B cell (primary cell): ENCODE results near the gene FAM168A. TPM values are rescaled to one million over a fixed set of nuclear protein-coding genes. Genes with fewer than 3 reads are reported as not detected.
A peak's percentile ranks its signal among the peaks of the same experiment; 100 is the strongest.

ENCODE experiments used
- ATAC-seq: fragments of 200-7000 bp; cut with Tn5 transposase; one replicate; pipeline ENCODE4 v1.10.0; 2021; ENCODE audit warnings: low read depth, mild to moderate bottlenecking, moderate number of reproducible peaks, moderate library complexity
- CTCF ChIA-PET: fragments of 350-600 bp; sonication (Branson Sonifier 250); formaldehyde crosslinking; loops from one replicate; lab custom pipeline; 2021; ENCODE audit warnings: antibody characterized with exemption, inconsistent platforms; lab: Charles Lee
- POLR2A ChIA-PET: fragments of 350-600 bp; sonication (Branson Sonifier 250); formaldehyde crosslinking; loops from one replicate; lab custom pipeline; 2021; ENCODE audit warnings: antibody characterized with exemption; lab: Charles Lee
- DNase-seq: peaks from one replicate; pipeline ENCODE4 v3.0.0; 2013
- H2AFZ ChIP-seq: 2 replicates; pipeline ENCODE4 v1.6.1; 2012; ENCODE audit warnings: mild to moderate bottlenecking, low read depth, low read length; ENCODE audit not compliant: insufficient read depth, poor library complexity, severe bottlenecking
- H3K27ac ChIP-seq, 2 donors: 1 replicate in 1 of 2; 2 replicates in 1 of 2; pipeline ENCODE4 v1.5.1; 2012 to 2013; ENCODE audit warnings: low read length in 2 of 2, mild to moderate bottlenecking in 2 of 2, moderate library complexity in 1 of 2
- H3K27me3 ChIP-seq, 4 experiments: fragments of 200-600 bp in 1 of 4; sonication (generic) in 1 of 4; replicated peaks in 1 of 4; 1 replicate in 2 of 4; 2 replicates in 2 of 4; pipeline versions ENCODE4 v1.6.1 to v1.7.0; 2013 to 2016; ENCODE audit warnings: low read length in 3 of 4, mild to moderate bottlenecking in 2 of 4, mixed read lengths in 1 of 4, moderate library complexity in 1 of 4; ENCODE audit not compliant: insufficient read depth in 4 of 4, control insufficient read depth in 3 of 4; ENCODE audit errors: control extremely low read depth in 1 of 4
- H3K36me3 ChIP-seq, 2 experiments: replicated peaks in 1 of 2; 1 replicate in 1 of 2; 2 replicates in 1 of 2; pipeline versions ENCODE4 v1.6.1 to v1.7.1; 2013; ENCODE audit warnings: low read length in 1 of 2; ENCODE audit not compliant: insufficient read depth in 2 of 2, control insufficient read depth in 1 of 2; ENCODE audit errors: control extremely low read depth in 1 of 2, extremely low read depth in 1 of 2
- H3K4me1 ChIP-seq, 2 donors: fragments of 200-600 bp in 1 of 2; sonication (generic) in 1 of 2; 1 replicate in 1 of 2; 2 replicates in 1 of 2; pipeline versions ENCODE4 v1.5.1 to v1.6.1; 2013 to 2017; ENCODE audit warnings: low read length in 2 of 2; ENCODE audit not compliant: control insufficient read depth in 2 of 2, insufficient read depth in 2 of 2
- H3K4me2 ChIP-seq: replicated peaks from 2 replicates; pipeline ENCODE3; 2012; ENCODE audit warnings: mild to moderate bottlenecking, low read depth, low read length; ENCODE audit not compliant: poor library complexity, severe bottlenecking
- H3K4me3 ChIP-seq, 5 experiments: fragments of 200-600 bp in 1 of 5; sonication (generic) in 1 of 5; 1 replicate in 3 of 5; 2 replicates in 2 of 5; pipeline versions ENCODE4 v1.5.1 to v1.7.0; 2011 to 2016; ENCODE audit warnings: low read length in 4 of 5, mild to moderate bottlenecking in 4 of 5, low read depth in 2 of 5, control low read depth in 1 of 5, moderate library complexity in 1 of 5; ENCODE audit not compliant: insufficient read depth in 1 of 5; ENCODE audit errors: control extremely low read depth in 1 of 5, extremely low read depth in 1 of 5
- H3K79me2 ChIP-seq: fragments of 200-600 bp; sonication (generic); one replicate; pipeline ENCODE4 v1.6.0; 2016; ENCODE audit warnings: low read length; ENCODE audit not compliant: control insufficient read depth, insufficient read depth
- H3K9ac ChIP-seq: fragments of 200-600 bp; sonication (generic); 2 replicates; pipeline ENCODE4 v1.6.1; 2017; ENCODE audit warnings: mild to moderate bottlenecking, low read length, moderate library complexity
- H3K9me3 ChIP-seq, 3 donors: one replicate each; pipeline versions ENCODE4 v1.6.1 to v1.7.1; 2013; ENCODE audit warnings: low read length in 2 of 3; ENCODE audit not compliant: control insufficient read depth in 2 of 3, insufficient read depth in 1 of 3; ENCODE audit errors: control extremely low read depth in 1 of 3
- H4K20me1 ChIP-seq: 2 replicates; pipeline ENCODE4 v1.6.0; 2012; ENCODE audit warnings: mild to moderate bottlenecking, low read length; ENCODE audit not compliant: insufficient read depth, control insufficient read depth, poor library complexity, severe bottlenecking
- H3K27ac Mint-ChIP-seq: one replicate; pipeline ENCODE4 v1.8.0; 2021; ENCODE audit warnings: mixed read lengths
- H3K27me3 Mint-ChIP-seq: one replicate; pipeline ENCODE4 v1.8.0; 2021; ENCODE audit warnings: mixed read lengths
- H3K4me1 Mint-ChIP-seq: one replicate; pipeline ENCODE4 v1.8.0; 2021; ENCODE audit warnings: mixed read lengths
- H3K4me3 Mint-ChIP-seq: one replicate; pipeline ENCODE4 v1.8.0; 2021; ENCODE audit warnings: mixed read lengths
- H3K9me3 Mint-ChIP-seq: one replicate; pipeline ENCODE4 v1.8.0; 2022; ENCODE audit warnings: mixed read lengths; ENCODE audit not compliant: insufficient read depth
- EZH2 ChIP-seq: IDR thresholded peaks from 2 replicates; pipeline ENCODE4 v1.6.1; 2012; ENCODE audit warnings: borderline replicate concordance, low read depth, mild to moderate bottlenecking, moderate library complexity, low read length; ENCODE audit not compliant: insufficient read depth, poor library complexity, severe bottlenecking
- WGBS: methylation state at CpG from one replicate; pipeline ENCODE4 v1.1.5; 2013; ENCODE audit warnings: missing lambda C conversion rate; ENCODE audit not compliant: insufficient coverage; 5-methylcytosine and 5-hydroxymethylcytosine counted together
- intact Hi-C: fragments of 100-400 bp; cut with micrococcal nuclease; formaldehyde crosslinking; loops from one replicate; pipeline ENCODE4 v1.10.0; 2022
- polyA plus RNA-seq: library from polyadenylated mRNA; depleted of rRNA; stranded (reverse); fragments of >200 nt; gene quantifications from 2 replicates; pipeline ENCODE4 v1.2.3, GENCODE V29; 2012
- total RNA-seq, 2 donors: library from RNA; stranded (reverse); fragments of 120-200 nt in 1 of 2; gene quantifications; 1 replicate in 1 of 2; 2 replicates in 1 of 2; pipeline versions ENCODE4 v1.2.3 to v1.2.4, GENCODE V29; 2013 to 2022
- TF ChIP-seq, protein P1 (sequence below): fragments of 200-600 bp; IDR thresholded peaks from one replicate; pipeline ENCODE4 v1.8.0; 2022; ENCODE audit warnings: antibody characterized with exemption, mild to moderate bottlenecking

Gene FAM168A
- total and polyA plus RNA-seq, 2 donors (not counting 1 experiment from before 2014, with no cell fraction given) = 11.0 to 26.8 TPM

DNA sequence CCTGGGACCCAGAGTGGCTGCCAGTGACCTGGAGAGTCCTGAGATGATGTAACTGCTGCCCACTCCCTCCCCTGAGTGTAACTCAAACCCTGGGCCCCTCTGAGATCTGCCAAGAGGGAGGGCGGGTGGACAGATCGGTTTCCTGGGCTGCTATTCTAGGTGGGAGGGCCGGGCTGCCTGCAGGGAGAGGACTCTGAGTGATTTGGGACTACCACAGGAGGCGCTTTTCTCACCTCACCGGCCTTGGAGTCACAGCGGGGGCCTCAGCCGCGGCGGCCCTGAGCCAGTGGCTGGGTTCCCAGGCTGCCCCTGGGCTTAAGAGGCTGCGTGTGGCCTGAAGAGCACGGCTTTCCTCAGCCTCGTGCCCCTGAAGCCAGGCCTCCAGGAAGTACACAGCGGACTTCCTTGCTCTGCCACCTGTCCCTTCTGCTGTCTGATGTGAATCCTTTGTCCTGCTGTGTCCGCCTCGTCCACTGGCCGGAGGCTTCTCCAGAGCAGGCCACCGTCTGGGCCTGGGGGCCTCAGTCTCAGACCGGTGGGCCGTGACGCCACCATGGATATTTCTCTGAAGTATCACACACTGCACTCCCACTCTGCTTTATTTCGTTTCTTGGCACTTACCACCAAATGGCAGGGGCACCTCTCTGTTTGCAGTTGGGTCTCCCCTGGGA lies 210.2 kb downstream of the FAM168A start:
- H3K4me3 Mint-ChIP-seq = peak overlapping the region; percentile 100
- DNase-seq (no peak), ATAC-seq (no peak)
- Histone ChIP-seq H2AFZ (no peak overlapping the region), H3K79me2 (peaks cover 88% of the 10 kb centered on the region), H3K4me2 (peak overlapping the region; percentile 89), H3K9me3 (no peaks in the 10 kb centered on the region), H3K4me3 (peak overlapping the region in 1 of 5 experiments; percentile 37), H3K4me1 (peaks cover 76 to 87% of the 10 kb centered on the region in 2 donors), H3K9ac (peak overlapping the region; percentile 38), H3K27ac (peak overlapping the region; percentile 98), H4K20me1 (peaks cover 47% of the 10 kb centered on the region), H3K27me3 (no peaks in the 10 kb centered on the region), H3K36me3 (peaks cover 0 to 38% of the 10 kb centered on the region in 2 experiments)
- ChIA-PET POLR2A (interaction anchor here (1.2 kb wide), 1 partner anchor 15 kb away, joined by 3 read pairs; no protein-coding TSS in a partner anchor), CTCF (interaction anchor here (0.9 to 13.9 kb wide), 6 partner anchors 19 to 273 kb away, joined by 3 to 352 read pairs (median 4); partner anchors contain the start of genes ARHGEF17 and RELT)
- H3K27ac Mint-ChIP-seq = peak overlapping the region; percentile 99
- H3K27me3 Mint-ChIP-seq = no peaks in the 10 kb centered on the region
- peaks cover 80% of the 10 kb centered on the region for H3K4me1 Mint-ChIP-seq
- TF ChIP-seq, protein P1, sequence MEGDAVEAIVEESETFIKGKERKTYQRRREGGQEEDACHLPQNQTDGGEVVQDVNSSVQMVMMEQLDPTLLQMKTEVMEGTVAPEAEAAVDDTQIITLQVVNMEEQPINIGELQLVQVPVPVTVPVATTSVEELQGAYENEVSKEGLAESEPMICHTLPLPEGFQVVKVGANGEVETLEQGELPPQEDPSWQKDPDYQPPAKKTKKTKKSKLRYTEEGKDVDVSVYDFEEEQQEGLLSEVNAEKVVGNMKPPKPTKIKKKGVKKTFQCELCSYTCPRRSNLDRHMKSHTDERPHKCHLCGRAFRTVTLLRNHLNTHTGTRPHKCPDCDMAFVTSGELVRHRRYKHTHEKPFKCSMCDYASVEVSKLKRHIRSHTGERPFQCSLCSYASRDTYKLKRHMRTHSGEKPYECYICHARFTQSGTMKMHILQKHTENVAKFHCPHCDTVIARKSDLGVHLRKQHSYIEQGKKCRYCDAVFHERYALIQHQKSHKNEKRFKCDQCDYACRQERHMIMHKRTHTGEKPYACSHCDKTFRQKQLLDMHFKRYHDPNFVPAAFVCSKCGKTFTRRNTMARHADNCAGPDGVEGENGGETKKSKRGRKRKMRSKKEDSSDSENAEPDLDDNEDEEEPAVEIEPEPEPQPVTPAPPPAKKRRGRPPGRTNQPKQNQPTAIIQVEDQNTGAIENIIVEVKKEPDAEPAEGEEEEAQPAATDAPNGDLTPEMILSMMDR = no peak
- no peak for TF ChIP-seq EZH2
- intact Hi-C loops = loop anchor here (5.0 kb wide), 1 partner anchor 650 kb away; no protein-coding TSS in a partner anchor
- 66% methylated on average over 18 of the region's 21 CpGs for WGBS
- H3K9me3 Mint-ChIP-seq = no peaks in the 10 kb centered on the region

DNA sequence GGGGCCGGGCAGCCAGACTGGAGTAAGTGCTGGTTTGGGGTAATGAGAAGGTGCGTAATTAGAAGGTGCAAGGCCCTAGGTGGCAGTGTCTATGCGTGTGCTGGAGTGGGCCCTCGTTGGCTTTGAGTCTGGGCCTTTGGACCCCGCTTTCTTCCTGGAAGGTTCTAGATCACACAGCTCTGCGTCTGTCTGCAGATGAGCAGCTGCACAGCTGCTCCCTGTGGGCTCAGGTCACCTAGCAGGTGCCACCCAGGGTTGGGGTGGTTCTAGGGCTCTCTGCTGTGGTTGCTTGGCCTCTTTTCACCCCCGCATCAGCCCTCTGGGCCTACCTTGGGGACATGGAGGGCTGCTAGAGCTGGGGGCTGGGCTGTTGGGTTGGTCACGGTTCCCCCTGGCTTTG lies 211.4 kb downstream of the FAM168A start:
- ATAC-seq (no peak), DNase-seq (peak; percentile 56)
- peaks cover 91% of the 10 kb centered on the region for H3K79me2 ChIP-seq
- no peak for TF ChIP-seq EZH2
- TF ChIP-seq, protein P1 = no peak
- peaks cover 86% of the 10 kb centered on the region for H3K4me1 Mint-ChIP-seq
- no peaks in the 10 kb centered on the region for H3K27me3 Mint-ChIP-seq
- 40% methylated on average over 6 of the region's 8 CpGs for WGBS
- peak overlapping the region; percentile 89 for H3K4me2 ChIP-seq
- no peaks in the 10 kb centered on the region for H3K9me3 ChIP-seq
- ChIA-PET CTCF (interaction anchor here (0.7 to 13.9 kb wide), 5 partner anchors 18 to 90 kb away, joined by 3 to 352 read pairs (median 3); partner anchors contain the start of genes ARHGEF17 and RELT), POLR2A (interaction anchor here (0.7 to 1.2 kb wide), 3 partner anchors 10 to 226 kb away, joined by 3 to 5 read pairs (median 3); no protein-coding TSS in a partner anchor)
- peak overlapping the region; percentile 100 for H3K4me3 Mint-ChIP-seq
- H3K27me3 ChIP-seq = no peaks in the 10 kb centered on the region
- H4K20me1 ChIP-seq = peaks cover 47% of the 10 kb centered on the region
- H3K27ac Mint-ChIP-seq = peak overlapping the region; percentile 99
- peak overlapping the region; percentile 24 to 58 (median 39) for H3K4me3 ChIP-seq
- H3K27ac ChIP-seq = peak overlapping the region; percentile 98
- peaks cover 0 to 30% of the 10 kb centered on the region in 2 experiments for H3K36me3 ChIP-seq
- peak overlapping the region; percentile 48 for H3K9ac ChIP-seq
- H3K4me1 ChIP-seq = peaks cover 88 to 94% of the 10 kb centered on the region in 2 donors
- intact Hi-C loops = loop anchor here (5.0 kb wide), 1 partner anchor 649 kb away; no protein-coding TSS in a partner anchor
- H3K9me3 Mint-ChIP-seq = no peaks in the 10 kb centered on the region
- no peak overlapping the region for H2AFZ ChIP-seq
